Measurements from ENCODE around the gene WNT4.

Gene WNT4

GRCh38 chr1:22163137-22163536, 20.2 kb upstream of the WNT4 start:
- no peak for TF ChIP-seq CTCF (IDR thresholded peaks at IDR 0.05)
- no peak overlapping the region for H3K4me3 ChIP-seq (ENCODE audit: low read depth in 1 of 2, low read length in 1 of 2)
- no peak overlapping the region for H3K27ac ChIP-seq
- no peaks in the 10 kb centered on the region for H3K36me3 ChIP-seq
- H3K9me3 ChIP-seq = no peaks in the 10 kb centered on the region
- H3K4me1 ChIP-seq (ENCODE audit: control insufficient read depth in 1 of 2, insufficient read depth in 1 of 2, low read depth in 1 of 2, low read length in 1 of 2) = no peaks in the 10 kb centered on the region
- peaks cover 9% of the 10 kb centered on the region for H3K27me3 ChIP-seq

- H3K27me3 ChIP-seq = peaks cover 9% of the 10 kb centered on the region
- no peak for TF ChIP-seq CTCF (IDR thresholded peaks at IDR 0.05)
These were observed 17.0 kb upstream of the WNT4 start for GRCh38 chr1:22159891-22160290.

GRCh38 chr1:22158654-22159053, 15.8 kb upstream of the WNT4 start:
- Histone ChIP-seq H3K27ac (no peak overlapping the region), H3K4me3 (ENCODE audit: low read depth in 1 of 2, low read length in 1 of 2) (no peak overlapping the region), H3K36me3 (no peaks in the 10 kb centered on the region), H3K27me3 (peaks cover 21% of the 10 kb centered on the region), H3K9me3 (no peaks in the 10 kb centered on the region), H3K4me1 (ENCODE audit: control insufficient read depth in 1 of 2, insufficient read depth in 1 of 2, low read depth in 1 of 2, low read length in 1 of 2) (no peaks in the 10 kb centered on the region)
- no peak for TF ChIP-seq CTCF (IDR thresholded peaks at IDR 0.05)

More at GRCh38 chr1:22159891-22160290, 17.0 kb upstream of the WNT4 start:
- no peaks in the 10 kb centered on the region for H3K36me3 ChIP-seq
- H3K4me1 ChIP-seq (ENCODE audit: control insufficient read depth in 1 of 2, insufficient read depth in 1 of 2, low read depth in 1 of 2, low read length in 1 of 2) = no peaks in the 10 kb centered on the region
- no peaks in the 10 kb centered on the region for H3K9me3 ChIP-seq
- H3K4me3 ChIP-seq (ENCODE audit: low read depth in 1 of 2, low read length in 1 of 2) = no peak overlapping the region
- no peak overlapping the region for H3K27ac ChIP-seq

- no peaks in the 10 kb centered on the region for H3K36me3 ChIP-seq
- H3K9me3 ChIP-seq = no peaks in the 10 kb centered on the region
- no peak overlapping the region for H3K27ac ChIP-seq
- H3K4me1 ChIP-seq (ENCODE audit: control insufficient read depth in 1 of 2, insufficient read depth in 1 of 2, low read depth in 1 of 2, low read length in 1 of 2) = peaks cover 0 to 3% of the 10 kb centered on the region in 2 experiments
- TF ChIP-seq CTCF (IDR thresholded peaks at IDR 0.05) = no peak
- no peak overlapping the region for H3K4me3 ChIP-seq (ENCODE audit: low read depth in 1 of 2, low read length in 1 of 2)
- peaks cover 23% of the 10 kb centered on the region for H3K27me3 ChIP-seq
These were observed 14.6 kb upstream of the WNT4 start for GRCh38 chr1:22157359-22157966.

GRCh38 chr1:22155517-22155916, 12.6 kb upstream of the WNT4 start:
- no peaks in the 10 kb centered on the region for H3K9me3 ChIP-seq
- no peak for TF ChIP-seq CTCF (IDR thresholded peaks at IDR 0.05)
- H3K4me1 ChIP-seq (ENCODE audit: control insufficient read depth in 1 of 2, insufficient read depth in 1 of 2, low read depth in 1 of 2, low read length in 1 of 2) = peaks cover 0 to 3% of the 10 kb centered on the region in 2 experiments
- no peak overlapping the region for H3K27ac ChIP-seq
- H3K4me3 ChIP-seq (ENCODE audit: low read depth in 1 of 2, low read length in 1 of 2) = no peak overlapping the region
- no peaks in the 10 kb centered on the region for H3K36me3 ChIP-seq
- H3K27me3 ChIP-seq = peaks cover 32% of the 10 kb centered on the region
